HG03095 (cell line): ENCODE data around the gene PRKAB2.
"Not testable (repeated sequence)": the region's sequence is repeated elsewhere in the genome, so short reads cannot be mapped to it uniquely, and the experiment has no call there.

ENCODE experiments used
- ATAC-seq: cut with Tn5 transposase; IDR thresholded peaks from one replicate; pipeline ENCODE4 v1.9.1; 2021; ENCODE audit warnings: moderate library complexity; ENCODE audit not compliant: unreplicated experiment

Gene PRKAB2

DNA sequence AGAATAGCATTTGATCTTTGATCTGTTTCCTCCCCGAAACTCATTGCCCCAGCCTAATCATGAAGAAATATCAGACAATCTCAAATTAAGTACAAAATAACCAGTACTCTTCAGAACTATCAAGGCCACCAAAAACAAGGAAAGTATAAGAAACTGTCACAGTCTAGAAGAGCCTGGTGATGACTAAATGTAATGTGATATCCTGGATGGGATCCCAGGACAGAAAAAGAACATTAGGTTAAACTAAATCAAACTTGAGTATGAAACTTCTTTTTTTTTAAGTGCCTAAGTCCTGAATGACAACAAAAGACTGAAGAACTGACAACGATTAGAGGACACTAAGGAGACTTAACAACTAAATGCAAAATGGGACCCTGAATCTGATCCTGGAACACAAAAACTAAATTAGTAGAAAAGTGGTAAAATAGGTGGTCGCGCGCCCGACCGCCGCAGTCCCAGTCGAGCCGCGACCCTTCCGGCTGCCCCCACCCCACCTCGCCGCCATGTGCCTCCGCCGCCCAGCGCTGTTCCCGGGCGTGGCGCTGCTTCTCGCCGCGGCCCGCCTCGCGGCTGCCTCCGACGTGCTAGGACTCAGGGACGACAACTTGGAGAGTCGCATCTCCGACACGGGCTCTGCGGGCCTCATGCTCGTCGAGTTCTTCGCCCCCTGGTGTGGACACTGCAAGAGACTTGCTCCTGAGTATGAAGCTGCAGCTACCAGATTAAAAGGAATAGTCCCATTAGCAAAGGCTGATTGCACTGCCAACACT lies 5.5 kb upstream of the PRKAB2 start:
- ATAC-seq = no peak

DNA sequence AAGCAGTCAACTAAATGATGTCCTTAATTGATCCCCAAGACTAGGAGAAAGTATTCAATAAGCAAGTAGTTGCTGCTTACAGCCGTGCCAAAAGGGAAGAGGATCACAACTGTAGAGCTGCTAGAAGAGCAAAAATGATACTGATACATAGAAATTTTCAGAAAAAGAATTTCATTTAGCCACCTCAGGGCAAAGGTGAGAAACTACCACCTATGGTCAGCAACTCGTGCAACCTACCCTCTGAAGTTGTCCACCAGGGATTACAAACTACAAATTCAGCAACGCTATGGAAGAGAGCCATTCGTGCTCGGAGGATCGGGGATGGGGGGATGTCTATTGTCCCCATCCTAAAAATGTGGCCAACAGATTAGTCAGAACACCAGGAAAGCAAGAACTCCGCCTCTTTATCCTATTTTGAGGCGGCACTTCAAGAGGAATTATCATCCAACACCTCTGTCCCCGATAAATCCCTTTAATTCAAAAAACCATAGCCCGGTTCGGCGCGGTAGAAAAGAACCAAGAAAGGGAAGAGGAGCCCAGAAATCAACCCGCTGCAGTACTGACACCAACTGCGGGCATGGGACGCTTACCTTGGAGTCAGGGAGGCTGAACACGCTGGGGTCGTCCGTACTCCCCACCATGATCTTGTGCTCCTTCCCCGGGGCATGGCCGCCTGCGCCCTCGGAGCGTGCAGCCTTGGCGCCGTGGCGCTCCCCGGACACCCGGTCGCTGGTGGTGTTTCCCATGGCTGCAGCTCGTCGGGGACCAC lies 687 bp downstream of the PRKAB2 start:
- ATAC-seq = no peak

DNA sequence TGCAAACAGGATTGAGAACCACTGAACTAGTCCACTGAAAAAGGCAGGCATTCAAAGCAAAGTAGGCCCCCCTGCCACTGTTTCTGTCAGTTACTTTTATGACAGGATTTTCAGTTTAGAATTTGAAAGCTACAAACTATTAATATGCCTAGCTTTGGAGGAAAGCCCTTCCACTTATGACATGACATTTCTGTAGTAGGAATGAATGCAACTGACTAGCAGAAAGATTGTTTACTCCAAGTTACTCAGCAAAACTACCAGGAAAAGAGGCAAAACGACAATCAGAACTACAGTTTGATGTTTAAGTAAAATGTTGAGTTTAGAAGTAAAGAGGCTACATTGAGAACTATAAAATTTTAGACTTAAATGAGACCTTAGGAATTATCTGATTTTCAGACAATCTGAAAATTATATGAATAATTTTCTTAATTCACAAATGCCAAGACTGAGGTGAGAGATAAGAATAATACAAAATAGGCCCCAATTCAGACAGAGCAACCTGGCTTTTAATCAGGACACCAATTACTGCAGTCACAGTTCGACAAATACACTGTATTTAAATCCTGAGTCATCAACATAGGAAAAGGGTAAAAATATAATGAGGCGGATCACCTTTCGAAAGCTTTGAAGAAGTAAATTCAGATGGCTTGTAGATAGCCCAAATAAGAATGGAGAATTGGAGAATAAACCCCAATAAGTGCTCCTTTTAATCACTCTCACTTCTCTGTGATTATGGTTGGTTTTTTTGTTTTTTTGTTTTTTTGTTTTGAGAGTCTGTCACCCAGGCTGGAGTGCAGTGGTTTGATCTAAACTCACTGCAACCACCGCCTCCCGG lies 2.2 kb downstream of the PRKAB2 start:
- ATAC-seq = no peak

DNA sequence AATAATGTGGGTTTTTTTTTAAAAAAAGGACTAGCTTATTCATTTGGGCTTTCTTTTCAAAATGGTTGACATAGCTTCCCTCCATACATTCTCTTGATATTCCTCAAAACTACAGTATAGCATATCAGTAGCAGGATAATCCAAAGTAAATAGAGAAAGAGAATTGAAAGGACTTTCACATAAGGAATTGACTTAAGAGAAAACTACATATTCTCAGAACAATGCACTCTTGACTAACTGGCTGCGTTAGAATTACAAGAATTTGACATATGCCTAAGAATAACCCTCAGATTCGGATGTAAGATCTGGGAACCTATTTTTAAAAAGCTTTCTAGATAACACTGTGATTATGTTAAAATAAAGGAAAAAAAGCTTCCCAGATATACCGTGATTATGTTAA lies 3.1 kb downstream of the PRKAB2 start:
- ATAC-seq = no peak

- no peak for ATAC-seq
Observed at GRCh38 chr1:147168626-147169058, 3.6 kb downstream of the PRKAB2 start.

- no peak for ATAC-seq
Observed at GRCh38 chr1:147167365-147167764, 4.9 kb downstream of the PRKAB2 start.

DNA sequence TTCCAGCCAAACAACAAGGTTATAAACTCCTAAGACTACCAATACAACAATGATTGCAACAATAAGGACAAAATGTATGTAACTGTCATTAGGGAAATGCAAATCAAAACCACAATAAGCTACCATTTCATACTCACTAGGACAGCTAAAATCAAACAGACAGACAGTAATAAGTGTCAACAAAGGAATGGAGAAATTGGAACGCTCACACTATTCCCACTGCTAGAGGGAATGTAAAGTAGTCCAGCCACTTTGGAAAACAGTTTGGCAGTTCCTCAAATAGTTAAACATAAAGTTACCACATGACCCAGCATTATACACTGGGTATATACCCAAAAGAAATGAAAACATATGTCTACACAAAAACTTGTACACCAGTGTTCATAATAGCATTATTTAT lies 9.3 kb downstream of the PRKAB2 start:
- ATAC-seq = no peak

DNA sequence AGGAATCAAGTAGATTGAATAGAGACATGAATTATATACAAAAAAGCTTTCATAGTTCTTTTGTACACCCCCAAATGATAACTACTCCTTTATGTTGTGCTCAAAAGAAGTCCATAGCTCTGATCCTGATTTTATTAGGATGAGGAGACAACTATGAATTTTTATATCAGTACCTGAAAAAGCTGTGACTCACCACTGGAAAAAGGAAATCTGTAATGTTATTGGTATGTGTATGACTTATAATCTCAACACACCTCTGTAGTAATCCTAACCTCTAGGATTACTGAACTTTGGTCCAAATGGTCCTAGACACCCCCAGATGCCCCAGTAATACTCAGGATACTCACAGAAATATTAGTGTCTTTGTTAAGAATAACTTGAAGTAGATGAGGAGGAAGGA lies 10.2 kb downstream of the PRKAB2 start:
- ATAC-seq = no peak

DNA sequence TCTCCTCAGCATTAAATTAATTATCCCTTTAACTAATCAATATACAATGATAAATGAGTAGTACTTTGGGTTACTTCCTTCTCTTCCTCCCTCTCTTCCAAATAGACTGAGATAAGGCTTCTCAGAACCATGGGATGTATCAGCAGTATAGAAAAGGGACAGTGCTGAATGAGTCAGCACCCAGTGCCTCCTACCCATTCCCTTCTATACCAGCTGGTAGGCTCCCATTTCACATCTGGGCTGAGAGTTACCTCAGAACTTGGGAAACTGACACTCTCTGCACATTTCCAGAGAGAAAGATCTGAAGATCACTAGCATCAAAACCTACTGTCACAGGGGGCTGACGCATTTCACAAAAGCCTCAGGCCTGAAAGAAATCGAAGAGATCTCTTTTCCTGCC lies 15.2 kb downstream of the PRKAB2 start:
- ATAC-seq = not testable (repeated sequence)

- ATAC-seq = no peak
Observed at GRCh38 chr1:147156642-147157041, 15.6 kb downstream of the PRKAB2 start.

DNA sequence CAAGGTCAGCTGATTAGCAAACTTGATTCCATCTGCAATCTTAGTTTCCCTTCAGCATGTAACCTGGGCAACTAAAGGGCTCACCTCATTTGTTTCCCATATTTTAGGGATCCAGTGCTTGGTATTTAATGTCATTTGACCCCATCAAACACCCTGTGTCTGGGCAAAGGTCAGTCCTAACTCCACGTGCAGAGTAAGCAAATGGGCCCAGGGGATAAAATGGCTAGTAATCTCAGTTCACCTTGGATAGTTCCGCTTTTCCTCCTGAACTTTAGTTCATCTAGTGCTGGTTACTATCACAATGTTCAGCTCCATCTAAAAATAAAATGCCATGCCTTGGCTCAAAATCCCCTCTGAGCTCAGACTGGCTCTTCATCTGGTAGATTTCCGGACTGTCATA lies 19.5 kb downstream of the PRKAB2 start:
- no peak for ATAC-seq

- no peak for ATAC-seq
Observed at GRCh38 chr1:147151244-147151643, 21.0 kb downstream of the PRKAB2 start.

GRCh38 chr1:147142886-147143285 lies 29.4 kb downstream of the PRKAB2 start:
- ATAC-seq = no peak

GRCh38 chr1:147130721-147131120 lies 41.5 kb downstream of the PRKAB2 start:
- ATAC-seq = not testable (repeated sequence)

- no peak for ATAC-seq
Observed at GRCh38 chr1:147129116-147129873, 43.0 kb downstream of the PRKAB2 start.

- no peak for ATAC-seq
Observed at GRCh38 chr1:147124266-147124665, 48.0 kb downstream of the PRKAB2 start.

DNA sequence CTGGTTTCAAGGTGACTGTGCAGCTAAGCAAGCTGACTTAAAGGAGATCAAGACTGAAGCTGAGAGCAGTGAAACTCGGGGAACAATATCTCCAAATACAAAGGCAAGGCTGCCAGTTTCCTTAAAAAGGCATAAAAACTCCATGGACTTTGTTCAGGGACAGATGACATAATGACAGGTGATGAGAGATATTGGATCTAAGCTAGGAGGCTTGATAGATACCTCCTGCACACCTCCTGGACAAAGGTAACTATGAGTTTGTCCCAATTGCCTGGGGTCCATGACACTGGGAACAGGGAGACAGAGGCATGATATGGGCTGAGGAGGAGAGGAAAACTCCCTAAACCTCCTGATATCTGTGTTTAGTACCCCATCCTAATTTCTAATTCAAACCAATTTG lies 55.2 kb downstream of the PRKAB2 start:
- ATAC-seq = no peak

DNA sequence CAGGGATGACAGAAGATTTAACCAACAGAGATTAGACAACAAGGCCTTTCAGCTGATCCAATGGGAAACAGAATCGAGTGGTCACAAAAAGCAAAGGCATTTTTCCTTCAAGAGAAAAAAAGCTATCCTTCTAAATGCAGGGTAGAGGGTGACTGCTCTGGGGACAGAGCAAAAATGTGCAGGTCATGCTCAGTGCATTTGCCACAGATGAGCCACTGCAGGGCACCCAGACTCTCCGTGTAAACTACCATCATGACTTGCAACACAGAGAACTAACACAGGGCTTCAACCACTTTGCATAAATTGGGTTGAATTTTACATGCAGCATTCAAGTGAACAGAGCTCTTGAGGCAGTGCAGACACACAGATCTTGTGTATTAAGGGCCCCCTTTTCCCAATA lies 56.8 kb downstream of the PRKAB2 start:
- ATAC-seq = no peak

DNA sequence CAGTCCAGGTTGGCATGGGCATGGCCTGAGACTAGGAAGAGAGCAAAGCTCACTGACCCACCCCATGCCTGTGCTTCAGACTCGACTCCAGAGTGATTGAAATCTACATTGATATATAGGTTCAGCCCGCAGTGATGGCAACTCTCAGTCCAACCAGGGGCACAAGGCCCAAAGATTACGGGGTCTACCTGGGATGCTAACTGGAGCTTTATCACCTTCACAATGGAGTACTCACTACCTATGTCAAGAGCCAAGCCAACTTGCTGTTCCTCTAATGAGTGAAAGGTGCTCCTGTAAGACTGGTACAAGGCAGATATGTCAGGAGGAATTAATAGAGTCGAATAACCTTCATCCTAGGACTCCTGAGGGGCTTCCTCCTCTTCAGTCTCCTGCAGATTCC lies 57.2 kb downstream of the PRKAB2 start:
- ATAC-seq = not testable (repeated sequence)

- not testable (repeated sequence) for ATAC-seq
Observed at GRCh38 chr1:147114353-147114752, 57.9 kb downstream of the PRKAB2 start.
